Parathyroid adenoma (tissue), 2 donors: ENCODE results near the gene KRTCAP3.
A peak's percentile ranks its signal among the peaks of the same experiment; 100 is the strongest.

Source experiments
- H2AFZ ChIP-seq: fragments of 300-600 bp; sonication (generic); one replicate; pipeline ENCODE4 v1.7.0; 2017; ENCODE audit warnings: antibody characterized with exemption, mild to moderate bottlenecking
- H3K27ac ChIP-seq: fragments of 300-600 bp; sonication (generic); one replicate; pipeline ENCODE4 v1.7.0; 2017
- H3K27me3 ChIP-seq: fragments of 300-600 bp; sonication (generic); one replicate; pipeline ENCODE4 v1.7.0; 2017; ENCODE audit warnings: low read length; ENCODE audit not compliant: control insufficient read depth, insufficient read depth
- H3K36me3 ChIP-seq: fragments of 300-600 bp; sonication (generic); one replicate; pipeline ENCODE4 v1.7.0; 2017; ENCODE audit warnings: low read length; ENCODE audit not compliant: control insufficient read depth, insufficient read depth
- H3K4me1 ChIP-seq: fragments of 300-600 bp; sonication (generic); one replicate; pipeline ENCODE4 v1.7.0; 2017; ENCODE audit warnings: control low read depth
- H3K4me2 ChIP-seq: fragments of 300-600 bp; sonication (generic); one replicate; pipeline ENCODE4 v1.7.0; 2017; ENCODE audit warnings: low read length
- H3K4me3 ChIP-seq: fragments of 300-600 bp; sonication (generic); one replicate; pipeline ENCODE4 v1.7.0; 2017; ENCODE audit warnings: low read depth, low read length
- H3K79me2 ChIP-seq: fragments of 300-600 bp; sonication (generic); one replicate; pipeline ENCODE4 v1.7.0; 2017; ENCODE audit warnings: control low read depth
- H3K9ac ChIP-seq: fragments of 300-600 bp; sonication (generic); one replicate; pipeline ENCODE4 v1.7.0; 2017; ENCODE audit warnings: mild to moderate bottlenecking
- H3K9me3 ChIP-seq: fragments of 300-600 bp; sonication (generic); one replicate; pipeline ENCODE4 v1.7.0; 2017; ENCODE audit warnings: low read length; ENCODE audit not compliant: control insufficient read depth
- TF ChIP-seq, protein P1 (sequence below): fragments of 300-600 bp; sonication (generic); IDR thresholded peaks from one replicate; pipeline ENCODE4 v1.7.0; 2017; ENCODE audit warnings: antibody characterized with exemption, mild to moderate bottlenecking
- donor health status: primary hyperparathyroidism.

Gene KRTCAP3

GRCh38 chr2:27435628-27436027 lies 6.6 kb upstream of the KRTCAP3 start:
- no peaks in the 10 kb centered on the region for H3K9me3 ChIP-seq
- H3K9ac ChIP-seq = no peak overlapping the region
- no peak overlapping the region for H3K4me3 ChIP-seq
- H3K79me2 ChIP-seq = peaks cover 27% of the 10 kb centered on the region
- TF ChIP-seq, protein P1, sequence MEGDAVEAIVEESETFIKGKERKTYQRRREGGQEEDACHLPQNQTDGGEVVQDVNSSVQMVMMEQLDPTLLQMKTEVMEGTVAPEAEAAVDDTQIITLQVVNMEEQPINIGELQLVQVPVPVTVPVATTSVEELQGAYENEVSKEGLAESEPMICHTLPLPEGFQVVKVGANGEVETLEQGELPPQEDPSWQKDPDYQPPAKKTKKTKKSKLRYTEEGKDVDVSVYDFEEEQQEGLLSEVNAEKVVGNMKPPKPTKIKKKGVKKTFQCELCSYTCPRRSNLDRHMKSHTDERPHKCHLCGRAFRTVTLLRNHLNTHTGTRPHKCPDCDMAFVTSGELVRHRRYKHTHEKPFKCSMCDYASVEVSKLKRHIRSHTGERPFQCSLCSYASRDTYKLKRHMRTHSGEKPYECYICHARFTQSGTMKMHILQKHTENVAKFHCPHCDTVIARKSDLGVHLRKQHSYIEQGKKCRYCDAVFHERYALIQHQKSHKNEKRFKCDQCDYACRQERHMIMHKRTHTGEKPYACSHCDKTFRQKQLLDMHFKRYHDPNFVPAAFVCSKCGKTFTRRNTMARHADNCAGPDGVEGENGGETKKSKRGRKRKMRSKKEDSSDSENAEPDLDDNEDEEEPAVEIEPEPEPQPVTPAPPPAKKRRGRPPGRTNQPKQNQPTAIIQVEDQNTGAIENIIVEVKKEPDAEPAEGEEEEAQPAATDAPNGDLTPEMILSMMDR = no peak
- H3K27ac ChIP-seq = no peak overlapping the region
- H2AFZ ChIP-seq = no peak overlapping the region
- H3K27me3 ChIP-seq = no peaks in the 10 kb centered on the region
- H3K4me2 ChIP-seq = no peak overlapping the region
- H3K36me3 ChIP-seq = no peaks in the 10 kb centered on the region
- peaks cover 6% of the 10 kb centered on the region for H3K4me1 ChIP-seq

- TF ChIP-seq, protein P1 = no peak
- H3K4me3 ChIP-seq = no peak overlapping the region
Observed at GRCh38 chr2:27441226-27441926, 805 bp upstream of the KRTCAP3 start.

GRCh38 chr2:27442920-27443282 lies 720 bp downstream of the KRTCAP3 start:
- H3K9me3 ChIP-seq = no peaks in the 10 kb centered on the region
- TF ChIP-seq, protein P1 = no peak
- H3K36me3 ChIP-seq = no peaks in the 10 kb centered on the region
- H3K4me2 ChIP-seq = peak overlapping the region; percentile 60
- H3K79me2 ChIP-seq = no peaks in the 10 kb centered on the region
- H3K27me3 ChIP-seq = no peaks in the 10 kb centered on the region
- H3K9ac ChIP-seq = no peak overlapping the region
- peak overlapping the region; percentile 81 for H2AFZ ChIP-seq
- H3K4me1 ChIP-seq = no peaks in the 10 kb centered on the region
- H3K27ac ChIP-seq = no peak overlapping the region
- peak overlapping the region; percentile 36 for H3K4me3 ChIP-seq

More at GRCh38 chr2:27441226-27441926, 805 bp upstream of the KRTCAP3 start:
- H3K79me2 ChIP-seq = no peaks in the 10 kb centered on the region
- H3K4me2 ChIP-seq = no peak overlapping the region
- no peaks in the 10 kb centered on the region for H3K9me3 ChIP-seq
- H3K36me3 ChIP-seq = no peaks in the 10 kb centered on the region
- no peak overlapping the region for H3K27ac ChIP-seq
- no peaks in the 10 kb centered on the region for H3K27me3 ChIP-seq
- no peaks in the 10 kb centered on the region for H3K4me1 ChIP-seq
- H3K9ac ChIP-seq = no peak overlapping the region
- no peak overlapping the region for H2AFZ ChIP-seq

GRCh38 chr2:27445155-27445554 lies 3.0 kb downstream of the KRTCAP3 start:
- Histone ChIP-seq H3K4me2 (no peak overlapping the region), H3K79me2 (no peaks in the 10 kb centered on the region), H3K9me3 (no peaks in the 10 kb centered on the region), H3K27ac (no peak overlapping the region), H3K4me3 (no peak overlapping the region), H3K9ac (no peak overlapping the region), H3K4me1 (no peaks in the 10 kb centered on the region), H2AFZ (no peak overlapping the region), H3K36me3 (no peaks in the 10 kb centered on the region), H3K27me3 (no peaks in the 10 kb centered on the region)
- TF ChIP-seq, protein P1 = no peak

DNA sequence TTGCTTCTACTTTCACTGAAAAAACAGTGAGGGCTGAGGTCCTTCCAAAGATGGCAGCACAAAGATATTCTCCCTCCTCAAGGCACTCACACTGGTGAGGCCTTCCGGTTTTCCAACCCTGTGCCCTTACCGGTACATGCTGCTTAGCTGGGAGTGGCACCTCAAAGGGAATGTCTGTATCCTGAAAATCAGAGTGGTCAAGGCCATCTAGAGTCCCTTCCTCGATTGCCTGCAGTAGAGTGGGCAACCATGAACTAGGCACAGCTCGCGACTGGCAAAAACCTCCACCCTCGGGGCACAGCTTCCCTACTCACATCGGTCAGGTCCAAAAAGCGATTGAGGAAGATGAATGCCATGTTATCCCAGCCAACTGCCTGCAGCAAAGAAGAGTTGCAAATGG lies 3.4 kb downstream of the KRTCAP3 start:
- H2AFZ ChIP-seq = no peak overlapping the region
- H3K4me1 ChIP-seq = no peaks in the 10 kb centered on the region
- H3K9ac ChIP-seq = no peak overlapping the region
- H3K9me3 ChIP-seq = no peaks in the 10 kb centered on the region
- H3K27me3 ChIP-seq = no peaks in the 10 kb centered on the region
- no peak overlapping the region for H3K4me2 ChIP-seq
- H3K27ac ChIP-seq = no peak overlapping the region
- TF ChIP-seq, protein P1 = no peak
- no peaks in the 10 kb centered on the region for H3K79me2 ChIP-seq
- no peaks in the 10 kb centered on the region for H3K36me3 ChIP-seq
- H3K4me3 ChIP-seq = no peak overlapping the region
